HG03439 (cell line): ENCODE measurements around the gene TNFSF11.
"Not testable (repeated sequence)": the region's sequence is repeated elsewhere in the genome, so short reads cannot be mapped to it uniquely, and the experiment has no call there.

Source experiments
- ATAC-seq: cut with Tn5 transposase; IDR thresholded peaks from one replicate; pipeline ENCODE4 v1.9.1; 2021; ENCODE audit warnings: mild to moderate bottlenecking, moderate library complexity; ENCODE audit not compliant: unreplicated experiment

The TNFSF11 gene

GRCh38 chr13:42559573-42560218, 14.3 kb upstream of the TNFSF11 start:
- not testable (repeated sequence) for ATAC-seq

- ATAC-seq: not testable (repeated sequence)
Observed at GRCh38 chr13:42560320-42560719, 13.6 kb upstream of the TNFSF11 start.

DNA sequence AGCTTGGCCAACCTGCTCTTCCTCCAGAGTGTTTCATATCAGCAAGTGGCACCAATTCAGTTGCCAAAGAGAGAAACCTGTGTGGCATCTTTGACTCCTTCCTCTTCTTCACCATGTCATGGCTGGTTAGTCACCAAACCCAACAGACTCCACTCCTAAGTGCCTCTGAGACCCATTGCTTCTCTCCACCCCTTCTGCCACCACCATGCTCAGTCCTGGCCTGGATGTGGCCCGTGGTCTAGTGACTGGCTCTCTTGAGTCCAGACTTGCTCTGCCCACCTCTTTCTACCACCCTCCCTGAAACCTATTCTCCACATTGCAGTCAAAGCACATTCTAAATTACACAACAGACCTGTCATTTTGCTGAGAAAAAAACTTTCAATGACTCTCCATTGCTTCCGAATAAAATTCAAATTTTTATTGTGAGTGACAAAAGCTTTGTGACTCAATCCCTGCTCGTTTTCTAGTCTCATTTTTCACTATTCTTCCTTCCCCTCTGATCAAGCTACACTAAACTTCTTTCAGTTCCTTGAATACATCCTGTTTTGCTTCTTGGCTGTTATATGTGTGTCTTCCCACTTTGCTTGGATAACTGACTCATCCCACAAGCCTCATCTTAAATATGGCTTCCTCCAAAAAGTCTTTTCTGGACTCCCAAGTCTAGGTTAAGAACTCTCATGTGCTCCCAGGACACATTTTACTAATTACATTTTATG, 12.0 kb upstream of the TNFSF11 start:
- no peak for ATAC-seq

DNA sequence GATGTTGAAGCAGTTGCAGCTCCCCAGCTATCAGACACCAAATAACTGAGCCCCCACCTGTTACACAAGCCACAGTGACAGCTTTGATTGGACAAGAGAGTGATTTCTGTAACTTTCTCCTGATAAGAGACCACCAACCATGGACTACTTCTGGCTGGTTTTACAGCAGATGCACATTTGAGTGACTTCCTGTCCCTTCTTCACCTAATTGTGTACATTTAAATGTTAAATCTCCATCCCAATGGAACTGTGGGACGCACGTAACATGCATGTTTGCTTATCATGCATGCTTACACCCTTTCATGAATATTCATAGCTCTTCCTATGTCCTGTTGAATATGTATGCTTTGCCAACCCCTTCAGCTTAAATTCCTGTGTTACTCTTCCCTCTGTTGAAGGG, 6.0 kb upstream of the TNFSF11 start:
- no peak for ATAC-seq

DNA sequence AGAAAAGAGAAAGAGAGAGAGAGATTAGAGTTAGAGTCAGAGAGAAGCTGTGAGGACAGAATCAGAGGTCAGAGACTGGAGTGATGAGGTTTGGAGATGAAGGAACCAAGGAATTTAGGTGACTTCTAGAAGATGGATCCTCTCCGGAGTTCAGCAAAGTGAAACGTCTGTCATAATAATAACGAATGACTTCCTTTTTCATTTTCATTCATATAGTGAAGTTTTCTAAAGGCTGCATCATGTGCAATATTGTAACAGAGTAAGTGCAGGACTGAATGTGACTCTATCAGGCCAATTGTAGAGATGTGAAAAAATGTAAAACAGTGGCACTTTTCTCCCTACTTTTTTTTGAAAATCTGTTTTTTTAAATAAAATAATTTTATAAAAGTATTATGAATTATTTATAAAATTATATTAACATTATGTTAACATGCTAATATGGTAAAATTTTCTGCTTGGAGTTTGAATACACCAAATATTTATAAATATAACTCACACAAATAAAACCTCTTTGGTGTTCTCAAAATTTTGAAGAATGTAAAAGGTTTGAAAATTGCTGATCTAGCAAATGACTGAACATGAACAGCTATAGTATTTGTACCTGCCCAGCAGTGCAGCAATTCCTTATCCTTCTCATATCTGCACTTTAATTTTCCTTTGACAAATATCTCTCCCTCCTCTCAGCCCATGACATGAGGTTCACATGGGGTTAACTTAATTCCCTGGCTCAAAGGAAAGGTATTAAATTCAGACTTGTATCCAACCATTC, 4.2 kb upstream of the TNFSF11 start:
- ATAC-seq: no peak

GRCh38 chr13:42571895-42572294, 2.1 kb upstream of the TNFSF11 start:
- no peak for ATAC-seq

DNA sequence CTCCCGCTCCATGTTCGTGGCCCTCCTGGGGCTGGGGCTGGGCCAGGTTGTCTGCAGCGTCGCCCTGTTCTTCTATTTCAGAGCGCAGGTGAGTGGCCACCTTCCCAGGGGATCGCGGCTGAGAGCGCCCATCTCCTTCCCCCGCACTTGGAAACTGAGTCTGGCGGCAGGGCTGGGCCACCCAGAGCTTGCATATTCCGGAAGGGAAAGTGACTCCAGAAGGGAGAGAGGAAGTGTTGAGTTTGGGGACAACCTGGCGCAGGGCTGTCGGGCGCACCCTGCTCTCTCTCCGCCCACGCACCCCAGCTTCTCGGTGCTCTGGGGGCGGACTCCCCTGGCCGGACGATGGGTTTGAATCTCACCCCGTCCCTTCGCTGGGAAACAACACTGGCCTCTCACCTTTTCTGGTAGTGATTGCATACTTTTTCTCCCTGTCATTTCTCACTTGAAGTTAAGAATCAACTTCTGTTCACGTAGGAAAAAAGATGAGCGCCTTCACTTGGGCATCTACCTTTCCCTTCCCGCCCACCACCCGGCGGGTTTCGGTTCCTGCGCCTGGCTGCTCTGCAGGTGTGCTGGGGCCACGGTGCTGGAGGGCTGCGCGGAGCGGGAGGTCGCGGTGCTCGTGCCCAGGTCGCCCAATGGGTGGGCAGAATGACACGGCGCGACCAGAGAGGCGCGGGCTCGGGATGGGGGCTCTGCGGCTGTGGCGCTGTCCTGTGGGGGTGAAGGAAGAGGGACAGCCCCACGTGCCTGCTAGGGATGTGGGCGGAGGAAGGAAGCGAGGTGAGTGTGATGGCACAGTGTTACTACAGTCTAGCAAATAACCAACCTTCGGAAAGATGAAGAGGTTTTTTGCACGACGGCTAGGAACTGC, 721 bp downstream of the TNFSF11 start:
- peak; percentile 54 for ATAC-seq

DNA sequence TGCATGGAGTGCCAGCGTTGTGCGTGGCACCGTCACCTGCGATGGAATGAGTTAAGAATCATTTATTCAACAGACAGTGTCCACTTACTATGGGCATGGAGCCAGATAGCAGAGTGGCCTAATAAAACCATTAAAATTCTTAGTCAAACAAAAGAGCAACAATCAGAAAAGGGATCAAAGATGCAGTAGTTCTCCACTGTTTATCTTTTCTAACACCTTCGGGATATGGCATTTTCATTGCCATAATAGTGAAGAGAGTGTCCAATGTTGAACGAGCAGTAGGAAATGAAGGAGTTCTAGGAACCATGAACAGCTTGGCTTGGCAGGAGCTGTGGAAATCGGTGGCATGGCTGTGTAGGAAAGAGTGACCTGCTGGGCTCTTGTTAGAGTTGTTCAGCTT, 2.0 kb downstream of the TNFSF11 start:
- no peak for ATAC-seq

- no peak for ATAC-seq
Observed at GRCh38 chr13:42577538-42577937, 3.6 kb downstream of the TNFSF11 start.

DNA sequence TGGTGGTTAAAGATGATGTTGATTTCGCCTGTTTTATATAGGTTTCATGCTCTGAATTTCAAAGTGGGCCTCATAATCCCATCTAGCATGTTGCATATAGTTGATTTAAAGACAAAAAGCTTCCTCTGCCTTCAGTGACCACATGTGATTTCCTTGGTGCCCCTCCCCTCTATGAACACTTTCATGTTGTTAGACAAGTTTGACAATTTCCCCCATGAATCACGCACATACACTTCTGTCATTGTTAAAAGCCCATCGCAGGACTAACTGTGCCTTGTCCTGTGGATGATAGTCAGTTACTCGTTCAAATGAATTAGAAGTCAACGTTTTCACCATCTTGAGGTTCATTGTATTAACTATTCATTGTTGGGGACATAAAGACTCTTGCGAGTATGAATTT, 6.7 kb downstream of the TNFSF11 start:
- no peak for ATAC-seq

- no peak for ATAC-seq
Observed at GRCh38 chr13:42581427-42581826, 7.5 kb downstream of the TNFSF11 start.

DNA sequence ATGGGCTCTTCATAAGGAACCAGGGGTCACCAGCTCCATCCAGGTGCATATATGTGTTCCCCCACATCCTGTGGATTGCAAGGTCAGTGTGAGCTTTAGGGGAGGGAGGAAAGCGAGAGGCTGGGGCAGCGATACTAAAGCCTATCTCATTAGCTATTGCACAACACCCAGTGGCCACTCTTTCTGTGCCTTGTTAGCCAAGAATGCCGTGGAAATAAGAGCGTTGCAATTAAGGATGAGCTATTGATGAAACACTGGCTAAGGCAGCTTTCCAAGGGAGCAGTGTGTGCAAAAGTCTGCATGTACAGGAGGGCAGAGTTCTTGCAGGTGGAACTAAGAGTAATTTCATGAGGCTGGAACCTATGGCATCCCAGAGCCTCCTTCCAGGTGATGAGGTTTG, 17.6 kb downstream of the TNFSF11 start:
- ATAC-seq: no peak

DNA sequence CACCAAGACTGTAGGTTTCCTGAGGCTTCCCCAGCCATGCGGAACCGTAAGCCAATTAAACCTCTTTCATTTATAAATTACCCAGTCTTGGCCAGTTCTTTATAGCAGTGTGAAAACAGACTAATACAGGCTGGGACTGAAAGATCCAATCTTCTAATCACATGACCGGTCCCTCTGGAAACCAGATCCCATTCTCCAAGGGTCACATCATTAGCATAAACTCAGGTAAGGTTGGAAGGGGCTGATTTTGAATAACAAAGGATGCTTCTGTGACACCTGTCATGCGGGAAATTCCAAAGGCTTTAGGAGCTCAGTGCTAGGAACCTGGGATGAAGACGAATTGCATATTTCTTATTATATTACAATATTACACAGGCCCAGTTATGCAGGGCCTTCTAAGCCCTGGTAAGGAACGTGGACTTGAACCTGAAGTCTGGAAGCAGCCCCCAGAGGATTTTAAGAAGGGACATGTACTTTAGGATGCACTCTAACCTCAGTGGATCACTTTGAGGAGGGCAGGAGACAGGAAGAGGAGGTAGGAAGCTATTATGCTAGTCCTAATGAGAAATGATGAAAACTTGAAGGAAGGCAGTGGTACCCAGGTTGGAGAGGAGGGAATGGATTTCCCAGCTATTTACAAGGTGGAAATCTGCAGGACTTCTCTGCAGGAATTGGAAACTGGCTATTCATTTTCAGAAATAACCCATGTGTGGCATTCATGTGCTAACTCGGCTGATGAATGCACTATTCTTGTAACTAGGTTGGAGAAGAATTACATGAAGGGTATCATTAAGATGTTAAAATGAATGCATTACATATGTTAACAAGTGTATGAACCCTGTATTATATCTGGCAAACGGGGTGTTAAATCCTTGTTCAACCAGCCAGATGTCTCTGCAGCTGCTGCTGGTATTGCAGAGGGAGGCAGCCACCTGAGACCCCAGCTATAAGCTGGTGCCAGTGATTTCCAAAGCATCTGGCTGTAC, 19.3 kb downstream of the TNFSF11 start:
- no peak for ATAC-seq

- ATAC-seq: no peak
Observed at GRCh38 chr13:42594481-42595252, 20.7 kb downstream of the TNFSF11 start.

DNA sequence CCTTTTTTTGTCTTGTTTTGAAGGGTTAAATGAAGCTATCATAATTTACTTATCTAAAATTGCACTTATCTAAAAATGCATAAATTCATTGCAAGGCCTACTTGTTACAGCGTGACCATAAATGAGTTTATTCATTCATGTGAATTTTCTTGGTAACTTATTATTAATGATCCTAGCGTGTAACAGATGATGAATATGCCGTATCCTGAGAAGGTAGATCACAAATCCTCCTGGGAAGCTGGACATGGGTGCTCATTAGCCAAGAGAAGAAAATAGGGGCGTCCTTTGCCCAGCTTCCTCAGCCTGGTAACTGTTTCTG, 21.3 kb downstream of the TNFSF11 start:
- no peak for ATAC-seq

DNA sequence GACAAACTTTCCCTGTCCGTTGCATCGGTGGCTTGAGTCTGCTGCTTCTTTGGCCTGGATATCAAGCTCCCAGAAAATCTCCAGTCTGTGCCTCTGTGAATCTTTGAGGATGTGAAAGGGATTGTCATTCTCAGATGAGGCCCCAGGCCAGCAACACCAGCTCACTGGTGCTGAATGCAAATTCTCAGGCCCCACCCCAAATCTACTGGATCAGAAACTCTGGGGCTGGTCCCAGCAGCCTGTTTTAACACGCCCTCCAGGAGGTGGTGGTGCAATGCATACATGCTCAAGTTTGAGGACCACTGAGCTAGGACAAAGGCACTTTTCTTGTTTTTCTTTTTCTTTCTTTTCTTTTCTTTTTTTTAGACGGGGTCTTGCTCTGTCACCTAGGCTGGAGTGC, 23.6 kb downstream of the TNFSF11 start:
- no peak for ATAC-seq

GRCh38 chr13:42600943-42601342, 27.0 kb downstream of the TNFSF11 start:
- ATAC-seq: no peak

DNA sequence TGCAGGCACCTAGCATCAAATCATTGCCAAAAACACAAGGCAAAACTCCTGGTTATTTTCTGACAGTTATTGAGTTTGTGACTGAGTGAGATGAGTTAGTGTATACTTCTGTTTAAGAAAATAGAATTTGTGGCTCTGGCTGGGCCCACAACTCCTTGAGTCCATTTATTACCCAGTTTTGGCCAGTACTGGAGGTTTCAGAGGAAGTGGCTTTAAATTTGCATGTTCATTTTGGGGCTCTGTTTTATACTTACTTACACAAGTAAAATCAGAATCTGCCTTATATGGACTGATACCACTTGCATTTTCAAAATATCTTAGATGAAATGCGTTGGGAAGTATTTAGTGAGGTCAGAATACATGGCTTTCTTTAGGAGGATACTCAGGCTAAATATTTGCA, 29.0 kb downstream of the TNFSF11 start:
- ATAC-seq: peak; percentile 62

- no peak for ATAC-seq
Observed at GRCh38 chr13:42603571-42603970, 29.6 kb downstream of the TNFSF11 start.
